ENCODE data around the gene CAPN5.

DNA sequence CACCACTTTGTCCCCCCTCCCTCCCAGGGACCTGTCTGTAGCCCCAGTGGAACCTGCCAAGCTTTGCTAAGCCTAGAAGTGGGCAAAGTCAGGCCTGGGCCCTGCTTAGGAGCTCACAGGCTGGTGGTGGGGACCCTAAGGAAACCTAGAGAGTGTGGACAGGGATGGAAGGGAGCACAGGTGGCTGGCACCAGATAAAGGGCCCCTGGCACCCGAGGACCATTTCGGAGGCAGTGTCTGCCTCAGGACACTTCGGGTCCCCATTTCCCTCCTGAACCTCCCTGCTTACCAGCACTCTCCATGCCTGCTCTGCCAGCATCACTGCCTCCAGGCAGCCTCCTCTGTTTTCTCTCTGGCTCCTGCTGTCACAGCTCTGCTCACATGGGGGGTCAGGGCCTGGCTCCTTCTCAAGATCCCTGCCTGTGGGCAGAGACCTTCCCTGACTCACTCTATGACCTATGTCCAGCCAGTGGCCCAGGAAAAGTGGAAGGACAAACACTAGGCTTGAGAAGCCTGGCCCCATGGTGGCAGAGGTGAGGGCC is 22.3 kb downstream of the CAPN5 start:
- TF ChIP-seq, protein P1, sequence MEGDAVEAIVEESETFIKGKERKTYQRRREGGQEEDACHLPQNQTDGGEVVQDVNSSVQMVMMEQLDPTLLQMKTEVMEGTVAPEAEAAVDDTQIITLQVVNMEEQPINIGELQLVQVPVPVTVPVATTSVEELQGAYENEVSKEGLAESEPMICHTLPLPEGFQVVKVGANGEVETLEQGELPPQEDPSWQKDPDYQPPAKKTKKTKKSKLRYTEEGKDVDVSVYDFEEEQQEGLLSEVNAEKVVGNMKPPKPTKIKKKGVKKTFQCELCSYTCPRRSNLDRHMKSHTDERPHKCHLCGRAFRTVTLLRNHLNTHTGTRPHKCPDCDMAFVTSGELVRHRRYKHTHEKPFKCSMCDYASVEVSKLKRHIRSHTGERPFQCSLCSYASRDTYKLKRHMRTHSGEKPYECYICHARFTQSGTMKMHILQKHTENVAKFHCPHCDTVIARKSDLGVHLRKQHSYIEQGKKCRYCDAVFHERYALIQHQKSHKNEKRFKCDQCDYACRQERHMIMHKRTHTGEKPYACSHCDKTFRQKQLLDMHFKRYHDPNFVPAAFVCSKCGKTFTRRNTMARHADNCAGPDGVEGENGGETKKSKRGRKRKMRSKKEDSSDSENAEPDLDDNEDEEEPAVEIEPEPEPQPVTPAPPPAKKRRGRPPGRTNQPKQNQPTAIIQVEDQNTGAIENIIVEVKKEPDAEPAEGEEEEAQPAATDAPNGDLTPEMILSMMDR (IDR thresholded peaks at IDR 0.05; ENCODE audit: insufficient read depth, low read length), result no peak
- TF ChIP-seq POLR2AphosphoS5 (IDR thresholded peaks at IDR 0.05; ENCODE audit: low read depth) (no peak), GABPA (IDR thresholded peaks at IDR 0.05; ENCODE audit: low read depth) (no peak)

All from HL-60 (cell line).